ENCODE measurements around the gene NR1I3.

NR1I3 gene

DNA sequence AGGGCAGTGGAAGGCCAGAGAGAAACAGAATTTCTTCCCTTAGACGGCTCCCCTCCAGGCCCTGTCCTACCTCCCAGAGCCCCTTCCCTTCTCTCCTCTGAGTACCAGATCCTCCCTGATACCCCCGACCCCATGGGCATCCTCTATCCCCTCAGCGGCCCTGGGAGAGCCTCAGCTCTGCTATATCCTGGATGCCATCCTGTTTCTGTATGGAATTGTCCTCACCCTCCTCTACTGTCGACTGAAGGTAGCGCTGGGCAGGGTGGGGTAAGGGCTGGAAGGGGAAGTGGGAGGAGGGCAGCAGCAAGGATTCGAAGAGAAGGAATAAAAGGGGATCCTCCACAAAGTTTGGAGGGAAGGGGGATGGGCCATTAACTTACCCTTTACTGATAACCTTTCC is 20.2 kb downstream of the NR1I3 start:
- DNase-seq = no peak

DNA sequence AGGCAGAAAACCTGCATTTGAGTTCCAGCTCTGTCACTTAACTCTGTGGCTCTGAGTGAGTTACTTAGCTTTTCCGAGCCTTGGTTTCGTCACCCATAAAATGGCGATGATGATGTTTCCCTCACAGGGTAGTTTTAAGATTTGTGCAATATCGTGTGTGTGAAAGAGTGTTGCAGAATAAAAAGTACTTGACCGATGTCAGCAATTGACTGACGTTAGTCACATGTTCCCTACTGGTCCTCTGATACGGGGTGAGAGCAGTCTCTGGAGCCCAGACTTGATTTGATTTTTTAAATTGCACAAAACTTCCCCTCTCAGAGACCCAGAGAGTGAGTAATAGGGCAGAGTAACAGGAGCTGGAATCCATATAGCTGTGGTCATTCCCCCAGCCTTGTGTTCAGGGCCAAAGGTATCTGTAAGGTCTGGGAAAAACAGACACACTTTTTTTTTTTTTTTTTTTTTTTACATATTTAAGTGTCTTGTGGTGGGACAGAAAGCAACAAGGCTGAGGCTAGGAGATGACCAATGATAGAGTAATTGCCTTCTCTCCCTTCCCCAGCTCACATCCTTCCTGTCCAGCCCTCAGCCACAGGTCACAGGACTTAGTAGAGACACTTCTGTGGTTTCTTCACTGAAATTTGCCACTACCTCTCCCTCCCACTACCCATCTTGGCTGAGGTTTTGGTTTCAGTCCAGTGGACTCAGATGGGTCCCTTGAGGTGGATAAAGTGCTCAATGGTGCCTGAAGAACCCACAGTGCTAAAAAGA is 20.9 kb downstream of the NR1I3 start:
- DNase-seq = no peak

DNA sequence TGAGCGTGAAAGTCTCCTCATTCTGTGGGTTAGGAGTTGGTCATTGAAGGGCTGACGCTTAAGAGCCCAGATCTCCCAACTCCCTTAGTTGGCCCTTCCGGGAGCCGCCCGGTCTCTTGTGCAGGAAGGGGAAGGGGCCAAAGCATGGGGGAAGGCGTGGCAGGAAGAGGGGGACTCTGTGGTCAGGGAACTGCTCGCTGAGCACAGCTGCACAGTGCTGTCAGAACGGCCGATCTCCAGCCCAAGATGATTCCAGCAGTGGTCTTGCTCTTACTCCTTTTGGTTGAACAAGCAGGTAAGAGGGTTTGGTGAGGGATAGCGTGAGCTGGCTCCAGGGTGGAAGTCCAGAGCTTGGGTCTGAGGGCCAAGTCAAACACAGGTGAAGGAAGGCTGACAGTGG is 22.9 kb downstream of the NR1I3 start, which contains the start of gene FCER1G:
Gene FCER1G, plus strand, starts transcription at position 220 of the 400 bp plus-strand sequence. Its CDS starts 27 bp downstream, at position 247.
- DNase-seq = no peak

DNA sequence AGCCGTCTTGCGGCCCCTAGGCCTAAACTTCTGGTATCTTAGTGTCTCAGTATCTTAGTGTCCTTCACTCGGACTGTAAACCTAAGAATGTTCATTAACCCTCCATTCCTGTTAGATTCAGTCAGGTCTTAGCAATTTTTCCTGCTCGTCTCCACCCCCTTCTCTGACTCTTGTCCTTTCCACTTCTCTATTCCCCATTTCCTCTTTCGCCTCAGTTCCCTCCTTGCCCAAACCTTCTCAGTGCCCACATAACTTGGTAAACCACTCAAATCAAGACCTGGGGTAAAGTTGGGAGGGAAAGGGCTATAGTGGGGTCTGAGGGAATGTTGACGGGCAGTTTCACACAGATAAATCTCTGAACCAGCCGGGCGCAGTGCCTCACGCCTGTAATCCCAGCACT is 23.6 kb downstream of the NR1I3 start:
- DNase-seq = no peak

DNA sequence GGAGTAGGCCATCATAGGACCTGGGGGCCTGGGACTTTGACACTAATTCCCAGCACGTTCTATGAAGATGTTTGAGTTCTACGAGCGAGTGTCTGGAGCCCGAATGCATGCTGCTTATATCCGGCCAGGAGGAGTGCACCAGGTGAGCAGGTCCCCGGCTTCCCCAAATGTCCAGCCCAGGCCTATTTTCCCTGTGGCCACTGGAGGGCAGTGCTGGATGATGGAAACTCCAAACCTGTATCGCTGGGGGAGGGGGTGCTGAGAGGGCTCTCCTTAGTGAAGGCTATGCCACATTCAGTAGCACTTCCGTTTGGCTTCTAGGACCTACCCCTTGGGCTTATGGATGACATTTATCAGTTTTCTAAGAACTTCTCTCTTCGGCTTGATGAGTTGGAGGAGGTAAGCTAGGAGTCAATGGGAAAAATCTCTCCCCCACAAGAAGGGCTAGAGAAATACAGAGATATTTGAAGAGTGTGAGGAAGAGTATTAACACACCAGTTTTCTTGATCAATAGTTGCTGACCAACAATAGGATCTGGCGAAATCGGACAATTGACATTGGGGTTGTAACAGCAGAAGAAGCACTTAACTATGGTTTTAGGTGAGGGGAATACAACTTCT is 28.1 kb downstream of the NR1I3 start:
- DNase-seq = peak; percentile 67 to 68

DNA sequence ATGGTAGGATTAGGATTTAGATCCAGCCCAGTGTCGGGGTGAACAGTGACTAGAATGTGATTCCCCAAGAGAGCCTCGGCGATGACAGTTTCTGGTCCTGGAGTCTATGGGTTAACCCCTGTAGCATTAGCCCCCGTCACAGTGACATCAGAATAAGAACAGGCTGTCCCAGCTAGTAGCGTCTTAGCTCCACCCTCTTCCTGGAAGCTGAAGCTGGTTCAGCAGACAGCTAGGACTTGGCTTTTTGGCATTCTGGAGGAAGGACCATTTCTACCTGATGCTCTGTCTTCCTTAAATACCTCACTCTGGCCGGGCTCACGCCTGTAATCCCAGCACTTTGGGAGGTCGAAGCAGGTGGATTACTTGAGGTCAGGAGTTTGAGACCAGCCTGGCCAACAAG is 30.8 kb downstream of the NR1I3 start:
- DNase-seq = no peak

DNA sequence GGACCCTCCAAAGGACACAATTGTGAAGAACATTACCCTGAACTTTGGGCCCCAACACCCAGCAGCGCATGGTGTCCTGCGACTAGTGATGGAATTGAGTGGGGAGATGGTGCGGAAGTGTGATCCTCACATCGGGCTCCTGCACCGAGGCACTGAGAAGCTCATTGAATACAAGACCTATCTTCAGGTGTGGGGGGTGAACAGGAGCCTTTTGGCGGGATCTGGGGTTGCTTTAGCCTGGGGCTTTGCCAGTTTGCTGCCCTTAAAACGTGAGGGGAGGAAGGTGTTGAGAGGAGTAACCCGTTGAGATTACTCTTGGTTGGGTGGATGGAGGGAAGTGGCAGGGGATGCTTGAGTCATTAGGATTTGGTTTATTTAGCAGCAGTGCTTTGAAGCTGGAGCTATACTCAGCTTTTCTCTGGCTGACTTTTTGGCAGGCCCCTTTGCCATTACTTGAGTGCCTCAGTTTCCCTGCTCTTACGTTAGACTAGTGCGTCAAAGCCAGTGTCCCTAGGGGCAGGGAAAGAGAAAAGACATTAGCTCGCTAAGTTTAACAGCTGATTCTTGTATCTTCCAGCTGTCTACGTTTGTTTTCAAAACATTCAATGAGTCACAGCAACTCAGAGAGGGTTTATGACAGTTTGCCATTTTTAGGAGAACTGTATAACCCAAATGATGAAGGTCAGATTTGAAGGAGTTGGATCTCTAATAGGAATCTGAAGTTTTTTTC is 31.4 kb downstream of the NR1I3 start:
- no peak for DNase-seq

DNA sequence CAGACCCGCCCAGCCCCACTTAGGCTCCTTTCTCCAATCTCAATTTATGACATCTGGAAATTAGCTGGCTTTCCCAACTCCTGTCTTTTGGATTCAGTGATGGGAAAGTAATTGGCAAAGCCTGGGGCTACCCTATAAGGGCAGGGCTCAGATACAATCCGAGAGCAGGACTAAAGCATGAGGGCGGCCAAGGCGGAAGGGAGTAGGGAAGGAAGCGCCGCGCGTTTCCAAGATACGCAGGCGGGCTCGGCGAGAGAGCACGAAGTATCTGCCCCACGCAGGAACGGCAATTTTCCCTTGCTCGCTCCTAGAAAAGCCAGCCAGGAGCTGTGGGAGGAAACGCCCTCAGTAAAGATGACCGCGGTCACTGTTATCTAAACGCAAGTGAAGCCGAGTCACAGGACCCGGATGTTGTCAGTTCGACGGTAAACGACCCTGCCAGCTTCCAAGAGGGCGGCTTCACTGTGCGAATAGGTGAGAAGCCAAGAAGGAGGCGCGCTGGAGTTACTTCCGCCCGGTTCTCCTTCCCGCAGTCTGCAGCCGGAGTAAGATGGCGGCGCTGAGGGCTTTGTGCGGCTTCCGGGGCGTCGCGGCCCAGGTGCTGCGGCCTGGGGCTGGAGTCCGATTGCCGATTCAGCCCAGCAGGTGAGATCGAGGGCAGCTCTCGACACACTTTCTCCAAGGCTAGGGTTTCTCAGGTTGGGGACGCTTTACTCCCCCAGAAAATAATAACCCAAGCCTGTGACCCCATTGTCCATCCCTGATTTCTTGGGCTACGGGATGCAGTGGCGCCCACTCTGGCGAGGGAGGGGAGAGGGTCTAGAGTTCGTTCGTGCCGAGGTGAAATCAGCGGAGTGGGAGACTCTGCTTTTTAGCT is 35.9 kb downstream of the NR1I3 start, which contains the start of gene NDUFS2:
Gene NDUFS2, plus strand, starts transcription at position 532 of the 877 bp plus-strand sequence. Its CDS starts 19 bp downstream, at position 551.
- peak; percentile 88 to 90 for DNase-seq

DNA sequence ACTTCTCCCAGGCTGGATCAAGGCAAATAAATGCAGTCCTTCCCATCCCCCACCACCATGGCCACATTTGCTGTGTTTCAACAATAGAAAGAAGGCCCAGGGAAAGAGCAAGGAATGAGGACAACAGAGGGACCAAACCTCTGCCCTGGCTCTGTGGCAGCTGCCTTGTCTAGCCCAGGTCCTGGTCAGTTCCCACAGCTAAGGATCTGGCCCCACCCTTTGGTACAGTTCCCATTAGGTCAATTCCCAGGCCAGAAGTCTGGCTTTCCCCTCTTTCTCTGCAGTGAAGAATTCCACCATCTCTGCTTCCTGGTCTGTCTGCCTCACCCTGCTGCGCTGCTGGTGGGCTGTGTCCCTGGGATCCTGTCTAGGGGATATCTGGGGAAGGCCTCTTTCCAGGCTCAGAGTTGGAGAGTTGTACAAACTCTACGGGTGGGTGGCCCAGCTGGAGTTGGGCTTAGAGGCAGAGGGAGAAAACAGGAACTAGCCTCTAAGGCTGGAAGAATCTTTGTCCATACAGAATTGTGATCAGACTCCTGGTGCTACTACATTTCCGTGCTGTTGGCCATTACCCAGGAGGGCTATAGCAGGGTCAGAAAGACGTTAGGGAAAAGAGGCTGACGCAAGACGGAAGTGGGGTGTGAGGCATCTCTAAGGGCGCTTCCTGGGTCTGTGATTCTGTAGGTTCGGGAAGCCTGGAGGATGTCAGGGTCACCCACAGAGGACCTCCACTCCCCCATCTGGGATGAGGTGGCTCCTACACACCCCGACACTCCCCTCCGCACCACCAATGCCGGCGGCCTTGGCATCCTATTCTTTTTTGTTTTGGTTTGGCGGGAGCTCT is 36.8 kb downstream of the NR1I3 start:
- no peak for DNase-seq

DNA sequence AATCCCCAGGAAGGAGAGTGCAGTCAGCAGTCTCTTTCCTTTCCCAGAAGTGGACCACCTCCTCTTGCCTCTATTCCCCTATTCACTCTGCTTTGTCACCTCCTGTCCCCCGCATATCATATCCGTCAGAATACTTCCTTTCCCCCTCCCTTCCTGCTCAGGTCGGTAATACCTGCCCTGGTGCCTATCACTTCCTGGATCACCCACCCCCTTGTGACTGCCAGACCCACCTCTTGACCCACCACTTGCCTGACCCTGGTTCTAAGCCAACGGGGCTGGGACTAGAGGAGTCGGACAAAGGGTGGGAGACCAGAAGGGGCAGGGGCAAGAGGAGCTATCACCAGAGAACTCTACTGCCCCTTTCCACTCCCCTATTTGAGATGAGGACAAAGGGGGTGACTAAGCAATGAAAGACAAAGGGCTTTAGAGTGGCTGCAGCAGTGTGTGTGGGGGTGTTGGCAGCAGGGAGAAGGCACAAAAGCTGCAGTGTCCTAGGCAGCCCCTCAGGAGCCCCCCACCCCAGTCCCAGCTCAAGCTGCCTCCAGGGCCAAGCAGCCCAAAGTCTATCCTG is 37.5 kb downstream of the NR1I3 start:
- no peak for DNase-seq

DNA sequence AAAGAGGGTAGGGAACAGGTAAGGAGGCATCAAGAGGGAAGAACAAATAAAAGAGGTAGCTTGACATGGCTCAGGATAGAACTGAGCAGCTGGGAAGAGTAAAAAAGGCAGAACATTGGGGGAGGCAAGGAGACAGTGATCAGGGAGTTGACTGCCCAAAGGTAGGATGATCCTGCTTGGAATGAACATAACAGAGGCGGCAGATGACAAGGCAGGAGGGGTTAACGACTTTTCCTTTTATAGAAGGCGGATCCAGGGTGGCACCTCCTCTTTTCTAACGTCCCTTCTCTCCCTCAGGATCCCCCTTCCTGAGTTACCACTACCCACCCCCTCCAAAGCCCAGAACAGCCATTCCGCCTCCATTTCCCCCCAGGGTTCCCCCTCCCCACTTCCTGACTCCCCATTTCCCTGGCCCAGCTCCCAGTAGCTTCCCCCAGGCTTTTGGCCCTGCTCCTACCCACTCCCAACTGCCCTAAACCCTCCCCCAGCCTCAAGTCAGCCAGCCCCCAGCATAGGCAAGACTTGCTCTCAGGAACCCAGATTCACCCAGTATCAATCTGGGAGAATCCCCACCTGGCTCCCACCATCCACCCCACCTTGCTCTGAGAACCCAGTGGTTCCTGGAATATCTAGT is 38.4 kb downstream of the NR1I3 start:
- DNase-seq = no peak

DNA sequence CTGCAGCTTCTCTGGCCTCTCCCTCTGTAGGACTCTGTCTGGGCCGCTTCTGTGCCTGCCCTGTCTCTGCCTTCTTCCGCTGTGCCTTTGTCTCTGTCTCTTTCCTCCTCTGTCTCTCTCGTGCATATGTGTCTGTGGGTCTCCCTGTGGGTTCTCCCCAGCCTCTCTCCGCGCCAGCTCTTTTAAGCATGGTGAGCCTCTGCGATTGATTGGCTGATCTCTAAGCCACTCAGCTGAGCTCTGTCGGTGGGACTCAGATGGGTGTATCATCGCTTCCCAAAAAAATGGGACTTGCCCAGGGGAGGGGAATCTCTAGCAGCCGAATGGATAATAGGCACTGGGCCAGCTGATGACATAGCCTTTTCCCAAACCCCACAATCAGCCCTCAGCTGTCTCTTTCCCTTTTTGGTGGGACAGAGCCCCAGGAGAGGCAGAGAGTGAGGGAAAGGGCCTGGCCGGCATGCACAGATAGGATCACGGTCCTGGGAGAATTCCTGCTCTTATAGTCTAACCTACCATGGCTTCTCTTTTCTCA is 39.0 kb downstream of the NR1I3 start, which contains the start of gene ADAMTS4:
Gene ADAMTS4, minus strand, starts transcription at position 158 of the 535 bp plus-strand sequence. CDS start 427 bp downstream, outside the sequence.
- no peak for DNase-seq

DNA sequence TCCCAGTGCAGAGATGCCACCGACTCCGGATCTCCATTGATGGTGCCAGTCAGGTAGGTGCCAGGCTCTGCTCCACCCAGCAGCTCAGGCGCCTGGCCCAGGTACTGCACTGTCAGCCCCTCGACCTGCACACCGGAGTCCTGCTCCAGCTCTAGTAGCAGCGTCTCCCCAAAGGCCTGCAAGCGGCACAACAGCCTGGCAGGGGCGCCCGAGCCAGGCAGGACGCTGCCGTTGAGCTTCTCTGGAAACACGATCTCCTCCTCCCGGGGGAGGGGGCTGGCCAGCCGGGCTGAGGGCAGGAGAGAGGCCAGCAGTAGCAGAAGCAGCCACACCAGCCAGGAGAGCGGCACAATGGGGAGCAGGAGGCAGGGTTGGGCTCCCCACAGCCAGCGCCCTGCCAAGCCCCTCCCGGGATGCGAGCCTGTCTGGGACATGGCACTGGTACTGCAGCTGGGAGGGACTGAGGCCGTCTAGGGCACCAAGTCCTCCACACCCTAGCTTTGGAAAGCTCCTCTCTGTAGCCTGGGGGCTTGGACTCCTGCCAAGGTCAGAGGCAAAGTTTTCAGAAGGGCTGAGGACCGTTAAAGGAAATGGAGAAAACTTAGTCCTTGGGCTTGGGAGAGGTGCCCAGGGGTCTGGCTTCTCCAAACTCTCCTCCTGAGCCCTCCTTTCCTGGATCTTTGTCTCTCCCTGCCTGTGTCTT is 39.7 kb downstream of the NR1I3 start:
- no peak for DNase-seq

DNA sequence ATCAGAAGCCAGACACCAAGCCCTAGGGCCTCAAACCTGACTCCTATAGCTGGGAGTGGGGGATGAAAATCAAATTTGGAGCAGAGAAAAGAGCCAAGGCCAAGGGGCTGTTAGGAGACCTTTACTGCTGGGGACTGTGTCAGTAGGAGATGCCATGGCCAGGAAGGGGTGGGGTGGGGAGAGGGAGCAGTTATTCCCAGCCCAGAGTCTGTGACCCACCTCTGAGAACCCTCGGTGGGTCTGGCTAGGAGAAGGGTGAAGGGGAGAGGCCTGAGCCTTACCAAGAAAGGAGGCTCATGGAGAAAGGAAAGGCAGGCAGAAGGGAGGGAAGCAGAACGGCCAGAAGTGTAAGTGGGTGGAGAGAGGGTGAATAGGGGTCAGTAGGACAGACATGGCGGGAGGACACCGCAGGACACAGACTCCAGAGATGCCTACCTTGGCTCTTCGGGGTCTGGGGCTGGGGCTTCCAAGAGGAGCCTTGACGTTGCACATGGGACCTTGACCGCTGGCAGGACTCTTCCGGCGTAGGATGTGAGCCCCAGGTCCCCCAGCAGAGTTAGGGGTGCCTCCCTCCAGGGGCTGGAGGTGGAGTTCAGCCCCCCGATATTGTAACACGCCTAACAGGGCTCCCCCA is 40.3 kb downstream of the NR1I3 start:
- DNase-seq = no peak

DNA sequence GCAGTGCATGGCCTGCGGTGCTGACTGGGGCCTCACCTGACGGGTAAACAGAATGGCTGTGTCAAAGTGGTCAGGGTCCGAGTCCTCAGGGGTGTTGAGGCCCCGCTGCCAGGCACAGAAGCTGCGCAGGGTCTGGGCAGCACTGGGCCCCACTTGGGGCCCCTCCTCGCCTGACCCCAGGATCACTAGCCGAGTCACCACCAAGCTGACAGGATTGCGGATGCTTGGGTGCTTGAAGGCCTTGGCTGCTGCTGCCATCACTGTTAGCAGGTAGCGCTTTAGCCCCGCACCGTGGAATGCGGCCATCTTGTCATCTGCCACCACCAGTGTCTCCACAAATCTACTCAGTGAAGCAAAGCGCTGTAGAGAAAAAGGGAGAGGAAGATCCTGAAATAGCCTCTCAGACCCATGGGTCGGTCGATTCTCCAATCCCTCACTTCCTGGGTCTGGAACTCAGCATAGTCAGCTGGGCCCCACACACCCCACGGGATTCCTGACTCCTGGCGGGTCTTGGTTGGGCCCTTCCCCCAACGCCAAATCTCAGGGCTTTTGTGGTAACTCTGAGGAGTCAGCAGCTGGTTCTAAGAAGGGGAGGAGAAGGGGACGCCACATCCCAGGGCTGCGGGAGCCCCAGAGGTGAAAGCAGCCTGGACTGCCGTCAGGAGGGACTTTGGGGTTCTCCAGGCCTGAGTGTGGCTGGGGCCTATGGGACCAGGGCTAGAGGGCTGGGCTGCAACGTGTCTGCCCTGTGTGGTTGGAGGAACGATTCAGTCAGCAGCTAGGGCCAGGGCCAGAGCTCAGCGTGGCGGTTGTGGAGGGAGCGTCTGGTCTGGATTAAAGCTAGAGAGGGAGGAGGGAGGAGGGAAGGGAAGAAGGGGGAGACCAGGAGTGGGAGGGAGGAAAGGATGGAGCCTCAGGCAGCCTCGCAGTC is 41.2 kb downstream of the NR1I3 start:
- DNase-seq = no peak

DNA sequence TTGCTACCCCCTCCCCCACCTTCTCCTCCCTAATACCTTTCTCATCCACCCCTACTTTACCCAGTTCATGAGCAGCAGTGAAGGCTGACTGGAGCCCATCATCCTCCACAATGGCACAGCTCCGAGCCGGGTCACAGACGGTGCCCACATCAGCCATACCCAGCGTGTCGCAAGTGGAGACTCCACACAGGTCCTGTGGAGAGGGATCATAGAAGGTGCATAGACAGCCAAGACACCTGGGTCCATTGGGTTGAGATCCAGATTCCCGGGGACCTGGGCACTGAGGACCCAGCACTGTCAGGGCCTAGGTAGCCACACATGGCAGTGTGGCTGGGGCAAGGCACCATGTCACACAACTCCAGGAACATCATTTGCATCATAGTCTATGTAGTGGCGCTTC is 41.9 kb downstream of the NR1I3 start:
- no peak for DNase-seq

DNA sequence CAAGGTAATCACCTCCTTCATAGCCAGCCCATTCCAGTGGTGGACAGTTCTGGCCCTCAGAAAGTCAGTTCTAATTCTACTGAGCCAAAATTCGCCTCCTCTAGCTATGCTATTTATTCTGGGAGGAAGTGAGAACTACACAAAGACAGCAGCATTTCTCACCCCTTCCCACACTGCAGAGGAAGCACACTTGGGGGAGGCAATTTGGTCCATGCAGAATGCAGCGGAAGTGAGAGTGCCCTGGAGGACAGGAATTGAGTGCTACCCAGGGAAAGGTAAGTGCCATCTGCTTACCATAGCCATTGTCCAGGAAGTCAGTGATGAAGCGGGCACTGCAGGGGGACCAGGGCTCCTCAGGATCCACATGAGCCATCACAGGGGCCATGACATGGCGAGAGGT is 42.8 kb downstream of the NR1I3 start:
- no peak for DNase-seq
